Osteoblast (primary cell): ENCODE data around the gene TMPRSS4. TPM values are rescaled to one million over a fixed set of nuclear protein-coding genes. Genes with fewer than 3 reads are reported as not detected.

ENCODE experiments used
- DNase-seq: peaks from one replicate; pipeline ENCODE4 v3.0.0; 2011; ENCODE audit warnings: low spot score, mixed read lengths; ENCODE audit not compliant: insufficient read length; ENCODE audit errors: missing footprints
- H2AFZ ChIP-seq: 2 replicates; pipeline ENCODE4 v1.6.0; 2011; ENCODE audit warnings: mild to moderate bottlenecking, low read length
- H3K27ac ChIP-seq: 2 replicates; pipeline ENCODE4 v1.5.1; 2011; ENCODE audit warnings: mild to moderate bottlenecking, low read depth, low read length, moderate library complexity
- H3K27me3 ChIP-seq: 2 replicates; pipeline ENCODE4 v1.6.0; 2012; ENCODE audit warnings: mild to moderate bottlenecking, control low read depth, inconsistent platforms, low read length, moderate library complexity; ENCODE audit not compliant: insufficient read depth
- H3K36me3 ChIP-seq: 2 replicates; pipeline ENCODE4 v1.5.1; 2011; ENCODE audit warnings: mild to moderate bottlenecking, low read length, control low read depth, moderate library complexity; ENCODE audit not compliant: insufficient read depth
- H3K4me1 ChIP-seq: 2 replicates; pipeline ENCODE4 v1.5.1; 2011; ENCODE audit warnings: mild to moderate bottlenecking, low read length, control low read depth, moderate library complexity; ENCODE audit not compliant: insufficient read depth
- H3K4me2 ChIP-seq: 2 replicates; pipeline ENCODE4 v1.6.0; 2011; ENCODE audit warnings: mild to moderate bottlenecking, low read length; ENCODE audit not compliant: insufficient read depth
- H3K4me3 ChIP-seq: fragments of 200-600 bp; sonication (generic); 3 replicates; pipeline ENCODE4 v1.5.1; 2012; ENCODE audit warnings: mild to moderate bottlenecking, low read length, inconsistent platforms; ENCODE audit not compliant: insufficient read depth
- H3K79me2 ChIP-seq: 2 replicates; pipeline ENCODE4 v1.6.0; 2012; ENCODE audit warnings: mild to moderate bottlenecking, low read length, control low read depth, inconsistent platforms; ENCODE audit not compliant: insufficient read depth
- H3K9me3 ChIP-seq: 2 replicates; pipeline ENCODE4 v1.5.1; 2011; ENCODE audit warnings: low read depth, low read length, control low read depth
- H4K20me1 ChIP-seq: 2 replicates; pipeline ENCODE4 v1.6.0; 2012; ENCODE audit warnings: mild to moderate bottlenecking, low read length, control low read depth; ENCODE audit not compliant: insufficient read depth
- CTCF ChIP-seq: IDR thresholded peaks from 2 replicates; pipeline ENCODE4 v1.5.1; 2011; ENCODE audit warnings: mild to moderate bottlenecking, low read depth, low read length, moderate library complexity; ENCODE audit errors: extremely low read depth
- total RNA-seq: library from RNA; depleted of rRNA; stranded (reverse); fragments of >200 nt; gene quantifications from 2 replicates; pipeline ENCODE4 v1.2.3, GENCODE V29; 2012

TMPRSS4 gene
- total RNA-seq, 1 donor, result not detected

- no peak overlapping the region for H2AFZ ChIP-seq
These were observed 14.8 kb downstream of the TMPRSS4 start for GRCh38 chr11:118091690-118092089.

GRCh38 chr11:118092907-118093571 is 16.2 kb downstream of the TMPRSS4 start:
- Histone ChIP-seq H3K36me3 (no peaks in the 10 kb centered on the region), H3K4me1 (no peaks in the 10 kb centered on the region), H3K27me3 (no peaks in the 10 kb centered on the region), H3K79me2 (no peaks in the 10 kb centered on the region), H3K9me3 (no peaks in the 10 kb centered on the region), H3K4me2 (no peak overlapping the region), H3K27ac (no peak overlapping the region), H3K4me3 (no peak overlapping the region), H4K20me1 (no peaks in the 10 kb centered on the region), H2AFZ (no peak overlapping the region)
- TF ChIP-seq CTCF, result no peak
- DNase-seq, result no peak

More at GRCh38 chr11:118091690-118092089, 14.8 kb downstream of the TMPRSS4 start:
- no peaks in the 10 kb centered on the region for H4K20me1 ChIP-seq
- H3K79me2 ChIP-seq, result no peaks in the 10 kb centered on the region
- H3K27me3 ChIP-seq, result no peaks in the 10 kb centered on the region
- H3K36me3 ChIP-seq, result no peaks in the 10 kb centered on the region
- H3K4me2 ChIP-seq, result no peak overlapping the region
- no peak for TF ChIP-seq CTCF
- no peaks in the 10 kb centered on the region for H3K4me1 ChIP-seq
- no peaks in the 10 kb centered on the region for H3K9me3 ChIP-seq
- H3K27ac ChIP-seq, result no peak overlapping the region
- no peak for DNase-seq
- no peak overlapping the region for H3K4me3 ChIP-seq

- Histone ChIP-seq H3K9me3 (no peaks in the 10 kb centered on the region), H3K27ac (no peak overlapping the region), H3K27me3 (no peaks in the 10 kb centered on the region), H3K4me3 (no peak overlapping the region), H2AFZ (no peak overlapping the region), H3K79me2 (no peaks in the 10 kb centered on the region), H3K4me2 (no peak overlapping the region), H3K36me3 (no peaks in the 10 kb centered on the region), H4K20me1 (no peaks in the 10 kb centered on the region), H3K4me1 (no peaks in the 10 kb centered on the region)
- DNase-seq, result no peak
- TF ChIP-seq CTCF, result no peak
These were observed 18.6 kb downstream of the TMPRSS4 start for GRCh38 chr11:118095493-118095892.

- DNase-seq, result no peak
- Histone ChIP-seq H2AFZ (no peak overlapping the region), H3K4me2 (no peak overlapping the region), H4K20me1 (no peaks in the 10 kb centered on the region), H3K27me3 (peaks cover under 1% of the 10 kb centered on the region), H3K79me2 (no peaks in the 10 kb centered on the region), H3K36me3 (no peaks in the 10 kb centered on the region), H3K9me3 (no peaks in the 10 kb centered on the region), H3K4me1 (no peaks in the 10 kb centered on the region), H3K4me3 (no peak overlapping the region), H3K27ac (no peak overlapping the region)
- TF ChIP-seq CTCF, result no peak
These were observed 19.1 kb downstream of the TMPRSS4 start for GRCh38 chr11:118095967-118096367.
